ENCODE data around the gene GET4. TPM values are rescaled to one million over a fixed set of nuclear protein-coding genes. Genes with fewer than 3 reads are reported as not detected.

GET4 gene
- polyA plus RNA-seq, 3 donors: 33.6 to 64.9 (median 46.5) TPM

GRCh38 chr7:904847-905246 lies 28.5 kb downstream of the GET4 start:
- DNase-seq (ENCODE audit: extremely low read depth in 1 of 11, low read depth in 9 of 11, low spot score in 4 of 11): no peak

GRCh38 chr7:906776-907157 lies 30.4 kb downstream of the GET4 start:
- DNase-seq (ENCODE audit: extremely low read depth in 1 of 11, low read depth in 9 of 11, low spot score in 4 of 11): no peak

- DNase-seq (ENCODE audit: extremely low read depth in 1 of 11, low read depth in 9 of 11, low spot score in 4 of 11): no peak
These were observed 31.0 kb downstream of the GET4 start for GRCh38 chr7:907158-907980.

GRCh38 chr7:908159-908581 lies 31.8 kb downstream of the GET4 start:
- no peak for DNase-seq (ENCODE audit: extremely low read depth in 1 of 11, low read depth in 9 of 11, low spot score in 4 of 11)

DNA sequence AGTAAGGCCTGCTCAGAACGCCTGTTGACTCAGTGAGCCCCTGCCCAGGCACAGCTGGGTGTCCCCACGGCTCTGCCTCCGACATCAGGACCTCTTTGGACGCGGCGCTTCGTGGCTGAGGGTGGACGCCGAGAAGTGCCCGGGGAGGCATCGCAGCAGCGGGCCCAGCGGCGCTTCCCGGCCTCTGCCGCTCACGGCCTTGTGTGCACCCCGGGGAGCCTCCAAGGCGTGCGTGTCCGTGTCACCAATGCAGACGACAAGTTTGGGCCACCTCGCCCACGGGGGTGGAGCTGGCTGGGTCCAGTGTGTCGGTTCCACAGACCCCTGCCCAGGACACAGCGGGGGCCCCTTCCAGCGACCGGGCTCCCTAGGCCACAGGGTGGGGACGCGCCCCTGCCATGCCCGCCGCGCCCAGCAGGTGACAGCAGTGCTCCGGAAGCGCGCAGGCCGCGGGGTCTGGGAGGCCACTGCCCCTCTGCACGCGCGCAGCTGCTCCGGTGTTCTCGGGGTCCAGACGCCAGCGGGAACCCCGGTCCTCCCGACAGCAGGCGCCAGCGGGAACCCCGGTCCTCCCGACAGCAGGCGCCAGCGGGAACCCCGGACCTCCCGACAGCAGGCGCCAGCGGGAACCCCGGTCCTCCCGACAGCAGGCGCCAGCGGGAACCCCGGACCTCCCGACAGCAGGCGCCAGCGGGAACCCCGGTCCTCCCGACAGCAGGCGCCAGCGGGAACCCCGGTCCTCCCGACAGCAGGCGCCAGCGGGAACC lies 32.4 kb downstream of the GET4 start:
- DNase-seq (ENCODE audit: extremely low read depth in 1 of 11, low read depth in 9 of 11, low spot score in 4 of 11): peak in 1 of 11 donors; percentile 48

GRCh38 chr7:909358-910329 lies 33.3 kb downstream of the GET4 start:
- no peak for DNase-seq (ENCODE audit: extremely low read depth in 1 of 11, low read depth in 9 of 11, low spot score in 4 of 11)

DNA sequence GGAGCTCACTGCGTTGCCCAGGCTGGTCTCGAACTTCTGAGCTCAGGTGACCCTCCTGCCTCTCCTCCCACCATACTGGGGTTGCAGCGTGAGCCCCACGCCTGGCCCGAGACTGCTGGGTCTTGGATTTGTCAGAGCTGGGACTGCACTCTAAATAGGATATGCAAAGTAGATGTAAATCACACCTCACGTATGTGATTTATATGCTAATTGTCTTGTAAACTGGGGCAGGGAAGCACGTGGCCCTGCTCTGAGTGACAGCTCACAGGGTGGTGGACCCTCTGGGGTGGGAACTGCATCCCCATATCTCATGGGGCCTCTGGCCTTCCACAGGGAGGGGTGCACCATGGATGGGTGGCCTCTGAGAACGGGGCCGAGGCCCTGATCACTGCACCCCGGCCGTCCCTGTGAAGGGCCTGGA lies 34.1 kb downstream of the GET4 start:
- no peak for DNase-seq (ENCODE audit: extremely low read depth in 1 of 11, low read depth in 9 of 11, low spot score in 4 of 11)

DNA sequence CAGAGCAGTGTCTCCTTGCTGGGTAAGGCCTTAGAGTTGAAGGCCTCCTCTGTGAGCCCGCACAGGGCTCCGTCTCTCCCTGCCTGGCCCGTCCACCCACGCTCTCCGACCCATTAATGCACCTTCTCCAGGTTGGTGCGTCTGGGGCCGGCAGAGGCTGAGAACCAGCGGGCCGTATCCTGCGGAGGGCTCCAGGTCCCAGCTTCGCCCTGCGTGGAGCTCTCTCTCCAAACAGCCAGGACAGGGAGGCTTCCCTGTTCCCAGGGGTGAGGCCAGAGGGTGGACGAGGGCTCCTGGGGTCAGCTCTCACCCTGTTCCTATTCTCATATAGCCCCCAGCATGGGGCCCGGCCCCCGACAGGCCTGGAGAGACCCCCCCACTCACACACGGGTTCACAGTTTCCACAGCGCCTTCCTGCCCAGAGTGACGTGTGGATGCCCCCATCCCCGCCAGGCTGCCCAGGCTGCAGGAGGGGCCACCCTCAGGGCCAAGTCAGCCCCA lies 34.6 kb downstream of the GET4 start:
- DNase-seq (ENCODE audit: extremely low read depth in 1 of 11, low read depth in 9 of 11, low spot score in 4 of 11): no peak

DNA sequence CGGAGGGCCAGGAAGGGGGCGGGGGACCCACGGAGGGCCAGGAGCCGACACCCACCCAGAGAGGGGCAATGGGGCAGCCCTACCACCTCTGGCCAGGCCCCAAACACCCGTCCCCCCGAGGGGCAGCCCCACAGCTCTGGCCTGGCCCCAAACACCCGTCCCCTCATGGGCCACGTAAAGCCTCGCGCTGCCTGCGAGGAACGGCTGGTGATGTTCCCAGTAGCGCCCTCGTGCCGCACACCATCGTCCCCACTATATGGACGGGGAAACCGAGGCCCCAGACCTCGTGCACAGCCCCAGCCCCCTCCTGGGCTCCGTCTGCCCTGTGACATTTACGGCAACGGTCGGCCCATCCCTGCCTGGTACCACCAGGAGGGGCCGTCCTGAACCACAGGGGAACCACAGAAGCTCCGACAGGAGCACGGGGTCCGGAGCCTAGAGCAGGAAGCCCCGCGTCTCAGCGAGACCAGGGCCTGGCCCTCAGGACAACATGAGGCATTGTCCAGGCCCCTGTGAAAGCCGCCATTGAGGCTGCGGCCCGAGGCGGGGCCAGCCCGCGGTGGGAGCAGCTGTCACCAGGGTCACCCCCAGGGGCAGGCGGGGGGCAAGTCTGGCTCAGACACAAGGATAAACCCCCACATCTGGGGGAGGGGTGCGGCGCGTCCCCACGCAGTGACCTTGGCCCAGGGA lies 35.6 kb downstream of the GET4 start:
- DNase-seq (ENCODE audit: extremely low read depth in 1 of 11, low read depth in 9 of 11, low spot score in 4 of 11): no peak

GRCh38 chr7:913736-914520 lies 37.6 kb downstream of the GET4 start:
- no peak for DNase-seq (ENCODE audit: extremely low read depth in 1 of 11, low read depth in 9 of 11, low spot score in 4 of 11)

- no peak for DNase-seq (ENCODE audit: extremely low read depth in 1 of 11, low read depth in 9 of 11, low spot score in 4 of 11)
These were observed 38.3 kb downstream of the GET4 start for GRCh38 chr7:914521-915194.

GRCh38 chr7:915291-916218 lies 39.2 kb downstream of the GET4 start:
- DNase-seq (ENCODE audit: extremely low read depth in 1 of 11, low read depth in 9 of 11, low spot score in 4 of 11): no peak

- no peak for DNase-seq (ENCODE audit: extremely low read depth in 1 of 11, low read depth in 9 of 11, low spot score in 4 of 11)
These were observed 40.1 kb downstream of the GET4 start for GRCh38 chr7:916291-916941.

DNA sequence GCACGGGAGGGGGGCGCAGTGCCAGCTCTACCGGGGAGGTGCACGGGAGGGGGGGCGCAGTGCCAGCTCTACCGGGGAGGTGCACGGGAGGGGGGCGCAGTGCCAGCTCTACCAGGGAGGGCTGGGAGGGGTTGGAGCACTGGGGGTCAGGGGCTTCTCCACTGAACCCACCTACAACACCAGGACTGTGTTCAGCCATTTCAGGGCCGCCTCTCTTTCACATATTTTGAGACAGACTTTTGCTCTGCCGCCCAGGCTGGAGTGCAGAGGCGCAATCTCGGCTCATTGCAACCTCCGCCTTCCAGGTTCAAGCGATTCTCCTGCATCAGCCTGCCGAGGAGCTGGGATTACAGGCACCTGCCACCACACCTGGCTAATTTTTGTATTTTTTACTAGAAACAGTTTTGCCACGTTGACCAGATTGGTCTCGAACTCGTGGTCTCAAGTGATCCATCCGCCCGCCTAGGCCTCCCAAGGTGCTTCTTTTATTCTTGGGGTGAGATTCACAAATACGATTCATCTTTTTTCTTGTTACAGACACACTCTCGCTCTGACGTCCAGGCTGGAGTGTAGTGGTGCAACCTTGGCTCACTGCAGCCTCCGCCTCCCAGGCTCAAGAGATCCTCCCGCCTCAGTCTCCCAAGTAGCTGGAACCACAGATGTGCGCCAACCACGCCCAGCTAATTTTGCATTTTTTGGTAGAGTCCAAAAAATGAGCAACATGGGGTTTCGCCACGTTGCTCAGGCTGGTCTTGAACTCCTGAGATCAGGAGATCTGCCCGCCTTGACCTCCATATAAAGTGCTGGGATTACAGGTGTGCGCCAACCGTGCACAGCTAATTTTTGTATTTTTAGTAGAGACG lies 41.1 kb downstream of the GET4 start:
- no peak for DNase-seq (ENCODE audit: extremely low read depth in 1 of 11, low read depth in 9 of 11, low spot score in 4 of 11)

DNA sequence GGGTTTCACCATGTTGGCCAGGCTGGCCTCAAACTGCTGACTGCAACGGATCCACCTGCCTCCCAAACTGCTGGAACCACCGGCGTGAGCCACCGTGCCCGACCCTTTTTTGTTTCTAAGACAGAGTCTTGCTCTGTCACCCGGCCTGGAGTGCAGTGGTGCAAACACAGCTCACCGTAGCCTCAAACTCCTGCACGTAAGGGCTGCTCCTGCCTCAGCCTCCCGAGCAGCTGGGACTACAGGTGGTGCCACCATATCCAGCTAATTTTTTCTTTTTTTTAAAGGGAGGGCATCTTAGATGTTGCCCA lies 41.7 kb downstream of the GET4 start:
- DNase-seq (ENCODE audit: extremely low read depth in 1 of 11, low read depth in 9 of 11, low spot score in 4 of 11): no peak
